ENCODE results near the gene ANXA1. TPM values are rescaled to one million over a fixed set of nuclear protein-coding genes. Genes with fewer than 3 reads are reported as not detected.

ANXA1 gene
- total RNA-seq, result 274 and 337 TPM in 2 replicates

GRCh38 chr9:73151653-73152542 is at the start of gene ANXA1:
Gene ANXA1, plus strand, starts transcription at chr9:73151865. Its CDS starts 6,671 bp downstream, at chr9:73158536.

Other genes starting within 250 kb of the ANXA1 start
- gene ALDH1A1, start 198.8 kb upstream of the ANXA1 start, total RNA-seq, result 1.6 and 3.5 TPM in 2 replicates

Measured in cardiac ventricle fibroblast (primary cell).